ENCODE measurements around the gene RPL9.

GRCh38 chr4:39433878-39434492, 24.7 kb downstream of the RPL9 start:
- TF ChIP-seq POLR2AphosphoS5 (IDR thresholded peaks at IDR 0.05; ENCODE audit: low read depth, low read length), result no peak
- no peak for TF ChIP-seq POLR2A (IDR thresholded peaks at IDR 0.05; ENCODE audit: low read depth, low read length)
- no peak for TF ChIP-seq TAF1 (IDR thresholded peaks at IDR 0.05; ENCODE audit: borderline replicate concordance, low read depth, low read length)

Measured in GM12892 (cell line).